Mucosa of rectum (tissue), 2 donors: ENCODE results near the gene PEAK3.

Experiments
- H3K27ac ChIP-seq, 2 donors: one replicate each; pipeline ENCODE4 v1.7.0; 2013; ENCODE audit warnings: inconsistent platforms in 2 of 2, low read depth in 2 of 2, low read length in 2 of 2
- H3K27me3 ChIP-seq, 2 donors: one replicate each; pipeline ENCODE4 v1.7.0; 2013; ENCODE audit warnings: low read length in 2 of 2; ENCODE audit not compliant: control insufficient read depth in 2 of 2, insufficient read depth in 2 of 2
- H3K36me3 ChIP-seq, 2 donors: one replicate each; pipeline ENCODE4 v1.7.0; 2013; ENCODE audit warnings: low read length in 2 of 2; ENCODE audit not compliant: control insufficient read depth in 2 of 2, insufficient read depth in 2 of 2
- H3K4me1 ChIP-seq, 2 donors: one replicate each; pipeline ENCODE4 v1.7.0; 2013; ENCODE audit warnings: low read length in 2 of 2, mild to moderate bottlenecking in 1 of 2; ENCODE audit not compliant: control insufficient read depth in 2 of 2, insufficient read depth in 2 of 2
- H3K4me3 ChIP-seq, 2 donors: one replicate each; pipeline ENCODE4 v1.7.0; 2013; ENCODE audit warnings: low read length in 2 of 2
- H3K9ac ChIP-seq, 2 donors: one replicate each; pipeline ENCODE4 v1.7.0; 2013; ENCODE audit warnings: low read length in 2 of 2, low read depth in 1 of 2, mild to moderate bottlenecking in 1 of 2
- H3K9me3 ChIP-seq, 2 donors: one replicate each; pipeline ENCODE4 v1.7.0; 2013; ENCODE audit warnings: low read length in 2 of 2; ENCODE audit not compliant: control insufficient read depth in 2 of 2
- donor health status: healthy.
- donor health status: Normal muscosa, but diverticular disease.

PEAK3 gene

DNA sequence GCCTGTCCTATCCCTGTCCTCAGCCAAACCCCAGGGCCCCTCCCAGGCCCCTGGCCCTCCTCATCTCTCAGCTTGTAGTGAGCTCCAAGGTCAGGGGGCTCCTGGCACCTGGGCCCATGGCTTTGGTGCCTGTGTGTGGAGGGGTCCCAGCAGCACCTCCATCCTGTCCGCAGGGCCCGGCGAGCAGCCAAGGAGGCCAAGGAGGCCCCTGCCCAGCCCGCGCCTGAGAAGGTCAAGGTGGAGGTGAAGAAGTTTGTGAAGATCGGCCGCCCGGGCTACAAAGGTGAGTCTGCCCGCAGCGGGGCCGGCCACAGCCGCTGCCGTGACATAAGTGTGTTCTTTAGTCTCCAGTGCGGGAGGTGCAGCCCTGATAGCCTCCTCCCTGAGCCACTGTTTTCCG, 36.7 kb downstream of the PEAK3 start:
- Histone ChIP-seq H3K4me1 (peaks cover 21 to 28% of the 10 kb centered on the region in 2 donors), H3K9me3 (no peaks in the 10 kb centered on the region), H3K27me3 (peaks cover 0 to 7% of the 10 kb centered on the region in 2 donors), H3K9ac (no peak overlapping the region), H3K36me3 (peaks cover 40 to 52% of the 10 kb centered on the region in 2 donors), H3K27ac (no peak overlapping the region), H3K4me3 (no peak overlapping the region)

- H3K9me3 ChIP-seq: no peaks in the 10 kb centered on the region
- no peak overlapping the region for H3K27ac ChIP-seq
- peaks cover 40 to 52% of the 10 kb centered on the region in 2 donors for H3K36me3 ChIP-seq
- H3K4me3 ChIP-seq: no peak overlapping the region
- H3K27me3 ChIP-seq: no peaks in the 10 kb centered on the region
- peaks cover 26 to 35% of the 10 kb centered on the region in 2 donors for H3K4me1 ChIP-seq
- no peak overlapping the region for H3K9ac ChIP-seq
Observed at GRCh38 chr19:2244486-2244885, 37.5 kb downstream of the PEAK3 start.

DNA sequence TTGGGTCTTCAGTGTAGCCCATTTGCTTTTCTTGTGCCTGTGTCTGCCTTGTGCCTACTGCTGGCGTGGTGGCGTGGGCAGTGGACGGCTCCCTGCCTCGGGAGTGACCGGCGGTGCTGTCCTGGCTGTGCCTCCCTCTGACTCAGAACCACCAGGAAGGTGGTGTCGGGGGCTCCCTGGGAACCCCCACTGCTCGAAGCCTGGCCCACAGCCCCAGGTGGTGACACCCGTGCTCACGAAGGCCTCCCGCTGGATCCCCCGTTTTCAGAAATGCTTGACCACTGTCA, 37.9 kb downstream of the PEAK3 start:
- Histone ChIP-seq H3K27ac (no peak overlapping the region), H3K9me3 (no peaks in the 10 kb centered on the region), H3K36me3 (peaks cover 40 to 52% of the 10 kb centered on the region in 2 donors), H3K9ac (no peak overlapping the region), H3K4me3 (no peak overlapping the region), H3K4me1 (peaks cover 26 to 38% of the 10 kb centered on the region in 2 donors), H3K27me3 (no peaks in the 10 kb centered on the region)

DNA sequence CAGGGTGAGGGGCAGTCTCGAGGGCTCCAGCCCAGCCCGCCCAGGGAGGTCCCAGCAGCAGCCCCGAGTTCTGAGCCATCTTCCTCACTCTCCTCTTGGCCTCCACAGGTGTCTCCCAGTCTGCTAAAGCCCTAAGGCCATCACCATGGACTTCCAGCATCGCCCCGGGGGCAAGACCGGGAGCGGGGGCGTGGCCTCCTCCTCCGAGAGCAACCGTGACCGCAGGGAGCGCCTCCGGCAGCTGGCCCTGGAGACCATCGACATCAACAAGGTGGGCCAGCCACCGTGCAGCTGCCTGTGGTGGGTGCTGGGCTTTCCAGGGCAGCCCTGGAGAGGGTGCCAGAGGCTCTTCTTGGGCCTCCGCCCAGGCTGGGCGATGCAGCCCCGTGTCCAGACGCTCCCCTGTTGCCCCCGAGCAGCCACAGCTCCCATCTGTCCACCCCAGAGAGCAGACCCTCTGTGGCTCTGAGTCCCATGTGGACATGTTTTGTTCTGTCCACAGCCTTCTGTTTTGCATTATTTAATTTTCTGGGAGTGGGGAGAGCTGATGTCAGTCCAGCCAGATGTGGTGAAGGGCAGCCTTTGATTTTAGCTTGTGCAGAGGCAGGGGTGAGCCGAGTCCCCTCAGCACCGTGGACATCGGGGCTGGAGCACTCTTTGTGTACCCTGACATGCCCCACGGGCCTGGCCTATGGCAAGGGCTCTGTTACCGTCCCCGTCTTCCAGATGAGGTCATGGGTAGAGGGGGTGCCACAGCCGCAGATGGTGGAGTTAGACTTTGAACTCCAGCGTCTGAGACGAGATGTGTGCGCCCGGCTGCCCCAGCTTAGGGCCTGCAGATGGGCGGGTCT, 38.5 kb downstream of the PEAK3 start:
- Histone ChIP-seq H3K4me3 (no peak overlapping the region), H3K9me3 (no peaks in the 10 kb centered on the region), H3K36me3 (peaks cover 40 to 53% of the 10 kb centered on the region in 2 donors), H3K27ac (no peak overlapping the region), H3K27me3 (no peaks in the 10 kb centered on the region), H3K4me1 (peaks cover 29 to 41% of the 10 kb centered on the region in 2 donors), H3K9ac (no peak overlapping the region)

- Histone ChIP-seq H3K27ac (no peak overlapping the region), H3K27me3 (no peaks in the 10 kb centered on the region), H3K9ac (peak overlapping the region in 1 of 2 donors; percentile 8), H3K36me3 (peaks cover 40 to 51% of the 10 kb centered on the region in 2 donors), H3K4me3 (no peak overlapping the region), H3K9me3 (no peaks in the 10 kb centered on the region), H3K4me1 (peaks cover 36 to 48% of the 10 kb centered on the region in 2 donors)
Observed at GRCh38 chr19:2242816-2243215, 39.2 kb downstream of the PEAK3 start.

DNA sequence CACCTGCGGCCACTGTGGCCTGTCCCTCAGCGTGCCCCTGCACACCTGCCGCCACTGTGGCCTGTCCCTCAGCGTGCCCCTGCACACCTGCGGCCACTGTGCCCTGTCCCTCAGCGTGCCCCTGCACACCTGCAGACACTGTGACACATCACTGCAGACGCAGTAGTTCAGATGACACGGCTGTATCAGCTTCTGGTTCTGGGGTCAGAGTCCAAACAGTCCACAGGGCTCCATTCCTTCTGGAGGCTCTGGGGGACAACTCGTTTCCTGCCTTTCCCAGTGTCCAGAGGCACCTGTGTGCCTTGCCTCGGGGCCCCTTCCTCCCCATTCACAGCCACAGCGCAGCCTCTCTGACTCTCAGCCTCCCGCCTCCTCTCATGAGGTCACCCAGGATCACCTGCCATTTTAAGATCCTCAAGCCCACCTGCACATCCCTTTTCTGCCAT, 39.9 kb downstream of the PEAK3 start:
- Histone ChIP-seq H3K9ac (no peak overlapping the region), H3K9me3 (no peaks in the 10 kb centered on the region), H3K27ac (no peak overlapping the region), H3K27me3 (no peaks in the 10 kb centered on the region), H3K4me1 (peaks cover 43 to 54% of the 10 kb centered on the region in 2 donors), H3K4me3 (no peak overlapping the region), H3K36me3 (peaks cover 33 to 47% of the 10 kb centered on the region in 2 donors)

- Histone ChIP-seq H3K9me3 (no peaks in the 10 kb centered on the region), H3K27me3 (no peaks in the 10 kb centered on the region), H3K27ac (no peak overlapping the region), H3K9ac (peak overlapping the region in 1 of 2 donors; percentile 2), H3K4me3 (peak overlapping the region in 1 of 2 donors; percentile 55), H3K4me1 (peaks cover 43 to 54% of the 10 kb centered on the region in 2 donors), H3K36me3 (peaks cover 24 to 38% of the 10 kb centered on the region in 2 donors)
Observed at GRCh38 chr19:2240881-2241760, 40.9 kb downstream of the PEAK3 start.

GRCh38 chr19:2239771-2240770, 41.9 kb downstream of the PEAK3 start:
- peak overlapping the region in 1 of 2 donors; percentile 63 for H3K27ac ChIP-seq

DNA sequence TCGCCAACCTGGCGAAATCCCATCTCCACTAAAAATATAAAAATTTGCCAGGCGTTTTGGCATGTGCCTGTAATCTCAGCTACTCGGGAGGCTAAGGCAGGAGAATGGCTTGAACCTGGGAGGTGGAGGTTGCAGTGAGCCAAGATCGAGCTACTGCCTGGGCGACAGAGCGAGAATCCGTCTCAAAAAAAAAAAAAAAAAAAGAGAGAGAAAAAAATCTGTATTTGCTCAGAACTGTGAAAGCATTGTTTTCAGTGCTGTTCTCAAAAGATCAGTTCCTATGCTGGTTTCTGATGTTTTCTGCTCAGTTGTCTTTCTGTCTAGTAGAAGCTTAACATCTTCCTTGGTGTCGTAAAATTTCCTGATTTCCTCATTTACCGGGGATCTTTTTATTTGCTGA, 42.8 kb downstream of the PEAK3 start:
- H3K4me3 ChIP-seq: peak overlapping the region in 1 of 2 donors; percentile 32
- H3K9me3 ChIP-seq: no peaks in the 10 kb centered on the region
- no peaks in the 10 kb centered on the region for H3K27me3 ChIP-seq
- H3K27ac ChIP-seq: no peak overlapping the region
- H3K4me1 ChIP-seq: peaks cover 56 to 65% of the 10 kb centered on the region in 2 donors
- H3K36me3 ChIP-seq: peaks cover 5 to 25% of the 10 kb centered on the region in 2 donors
- H3K9ac ChIP-seq: no peak overlapping the region

More at GRCh38 chr19:2239771-2240770, 41.9 kb downstream of the PEAK3 start:
- H3K36me3 ChIP-seq: peaks cover 13 to 28% of the 10 kb centered on the region in 2 donors
- H3K4me1 ChIP-seq: peaks cover 47 to 58% of the 10 kb centered on the region in 2 donors
- H3K27me3 ChIP-seq: no peaks in the 10 kb centered on the region
- H3K4me3 ChIP-seq: peak overlapping the region in 1 of 2 donors; percentile 55
- peak overlapping the region; percentile 24 to 26 for H3K9ac ChIP-seq
- no peaks in the 10 kb centered on the region for H3K9me3 ChIP-seq
